ENCODE results near the gene ERMARD.

DNA sequence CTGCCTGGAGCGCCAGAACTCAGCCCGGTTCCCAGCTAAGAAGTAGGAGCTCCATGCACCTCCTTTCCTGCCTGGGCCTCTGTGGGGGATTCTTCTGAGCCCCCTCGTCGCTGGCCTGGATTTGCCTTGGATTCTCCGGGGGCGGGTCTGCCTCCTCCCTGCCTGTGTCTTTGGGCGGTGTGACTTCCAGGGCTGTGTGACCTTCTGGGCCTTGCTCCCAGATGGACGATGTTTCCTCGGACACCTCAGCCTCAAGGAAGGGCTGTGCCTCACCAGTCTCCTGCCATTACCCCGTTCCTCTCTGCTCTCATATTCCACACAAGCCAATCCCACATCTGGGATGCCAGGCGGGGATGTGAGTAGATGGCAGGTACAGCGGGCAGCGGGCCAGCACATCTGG is 76.8 kb downstream of the ERMARD start:
- no peak for TF ChIP-seq CTCF (IDR thresholded peaks at IDR 0.05; ENCODE audit: low read depth, low read length)
- no peak for TF ChIP-seq POLR2A (IDR thresholded peaks at IDR 0.05; ENCODE audit: extremely low read depth, insufficient read length)
- TF ChIP-seq MAX (IDR thresholded peaks at IDR 0.05; ENCODE audit: low read depth, low read length) = no peak
- no peak for TF ChIP-seq MYC (IDR thresholded peaks at IDR 0.05; ENCODE audit: low read depth, low read length)

Measured in NB4 (cell line).